ENCODE results near the gene ARHGAP28.
A peak's percentile ranks its signal among the peaks of the same experiment; 100 is the strongest.

ARHGAP28 gene

DNA sequence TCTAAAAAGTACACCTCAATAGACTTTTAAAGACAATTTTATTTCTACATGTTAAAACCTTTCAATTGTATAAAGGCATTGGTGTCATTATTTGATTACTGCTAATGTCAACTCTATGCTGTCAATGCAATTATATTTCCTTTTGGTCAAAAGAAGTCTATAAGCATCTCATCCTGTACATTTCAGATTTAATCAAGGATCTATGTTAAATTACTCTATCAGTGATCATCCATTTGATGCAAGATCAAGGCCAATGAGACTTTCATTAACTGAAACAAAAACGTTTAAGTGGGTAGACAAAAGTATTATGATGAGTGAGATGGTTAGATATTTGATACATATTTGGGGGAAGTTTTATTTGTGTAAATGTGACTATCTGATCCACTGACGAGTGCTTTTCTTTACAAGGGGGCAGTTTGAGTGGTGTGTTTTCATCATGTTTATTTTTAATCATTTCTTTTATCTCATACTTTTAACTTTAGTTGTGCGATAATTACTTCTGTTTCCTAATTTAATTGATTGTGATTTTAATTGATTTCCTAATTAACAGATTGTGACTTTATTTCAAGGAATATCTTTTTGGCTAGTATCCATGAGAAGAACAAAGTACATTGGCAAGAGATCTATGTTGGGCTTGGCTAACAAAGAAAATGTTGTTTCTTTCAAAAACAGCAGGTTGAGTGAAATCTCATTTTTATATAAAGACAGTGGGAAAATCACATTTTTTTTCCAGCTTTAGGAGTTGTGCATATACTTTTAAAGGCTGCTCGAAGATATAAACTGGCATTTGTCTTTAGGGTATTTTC, 1.1 kb downstream of the ARHGAP28 start:
- peaks cover 72% of the 10 kb centered on the region for H3K4me1 Mint-ChIP-seq
- H3K9me3 Mint-ChIP-seq: no peaks in the 10 kb centered on the region
- peak overlapping the region; percentile 15 for H3K27ac Mint-ChIP-seq

DNA sequence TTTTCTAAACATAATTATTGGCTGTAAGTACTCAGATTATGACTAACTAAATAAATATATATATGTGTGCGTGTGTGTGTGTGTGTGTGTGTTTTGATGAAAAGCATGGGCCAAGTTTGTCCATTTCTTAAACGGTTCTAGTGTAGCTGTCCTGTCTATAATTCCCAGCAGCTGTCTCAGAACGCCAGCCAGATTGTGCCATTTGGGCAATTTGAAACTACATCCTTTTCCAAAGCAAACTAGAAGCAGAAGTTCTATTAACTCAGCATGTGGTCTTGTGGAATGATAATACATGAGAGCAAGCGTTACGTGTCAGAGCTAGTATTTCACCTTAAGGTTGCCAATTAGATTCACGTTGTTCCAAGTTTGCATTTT, 1.7 kb downstream of the ARHGAP28 start:
- Mint-ChIP-seq H3K4me1 (peaks cover 72% of the 10 kb centered on the region), H3K4me3 (peak overlapping the region; percentile 93), H3K36me3 (ENCODE audit: low read depth) (peaks cover 15% of the 10 kb centered on the region), H3K27me3 (ENCODE audit: low read depth, poor library complexity) (peaks cover 6% of the 10 kb centered on the region), H3K27ac (peak overlapping the region; percentile 49), H3K9me3 (no peaks in the 10 kb centered on the region)
- TF ChIP-seq, protein P1, sequence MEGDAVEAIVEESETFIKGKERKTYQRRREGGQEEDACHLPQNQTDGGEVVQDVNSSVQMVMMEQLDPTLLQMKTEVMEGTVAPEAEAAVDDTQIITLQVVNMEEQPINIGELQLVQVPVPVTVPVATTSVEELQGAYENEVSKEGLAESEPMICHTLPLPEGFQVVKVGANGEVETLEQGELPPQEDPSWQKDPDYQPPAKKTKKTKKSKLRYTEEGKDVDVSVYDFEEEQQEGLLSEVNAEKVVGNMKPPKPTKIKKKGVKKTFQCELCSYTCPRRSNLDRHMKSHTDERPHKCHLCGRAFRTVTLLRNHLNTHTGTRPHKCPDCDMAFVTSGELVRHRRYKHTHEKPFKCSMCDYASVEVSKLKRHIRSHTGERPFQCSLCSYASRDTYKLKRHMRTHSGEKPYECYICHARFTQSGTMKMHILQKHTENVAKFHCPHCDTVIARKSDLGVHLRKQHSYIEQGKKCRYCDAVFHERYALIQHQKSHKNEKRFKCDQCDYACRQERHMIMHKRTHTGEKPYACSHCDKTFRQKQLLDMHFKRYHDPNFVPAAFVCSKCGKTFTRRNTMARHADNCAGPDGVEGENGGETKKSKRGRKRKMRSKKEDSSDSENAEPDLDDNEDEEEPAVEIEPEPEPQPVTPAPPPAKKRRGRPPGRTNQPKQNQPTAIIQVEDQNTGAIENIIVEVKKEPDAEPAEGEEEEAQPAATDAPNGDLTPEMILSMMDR (IDR thresholded peaks at IDR 0.05): no peak
- DNase-seq: no peak

More for the DNA sequence above, 1.1 kb downstream of the ARHGAP28 start:
- DNase-seq: no peak
- Mint-ChIP-seq H3K27me3 (ENCODE audit: low read depth, poor library complexity) (peaks cover 2% of the 10 kb centered on the region), H3K36me3 (ENCODE audit: low read depth) (peaks cover 10% of the 10 kb centered on the region), H3K4me3 (peak overlapping the region; percentile 93)
- TF ChIP-seq, protein P1 (IDR thresholded peaks at IDR 0.05): no peak

DNA sequence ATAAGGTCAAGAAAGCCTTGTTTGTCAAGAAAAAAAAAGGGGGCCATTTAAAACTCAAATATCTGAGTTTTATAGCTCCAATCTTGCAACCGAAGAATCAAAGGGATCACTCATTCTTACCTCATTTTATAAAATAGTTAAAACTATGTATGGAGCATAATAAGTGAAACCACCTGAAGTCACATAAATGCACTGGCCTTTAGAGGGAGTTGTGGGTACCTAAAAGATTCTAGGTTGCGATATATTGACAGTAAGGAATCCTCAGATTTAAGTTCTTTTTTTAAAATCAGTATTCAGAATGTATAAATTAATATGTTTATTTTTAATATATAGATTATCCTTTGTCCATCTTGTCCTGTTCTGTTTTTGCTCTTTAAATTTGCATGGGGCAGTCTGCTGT, 3.4 kb downstream of the ARHGAP28 start:
- Mint-ChIP-seq H3K9me3 (no peaks in the 10 kb centered on the region), H3K4me1 (peaks cover 66% of the 10 kb centered on the region), H3K4me3 (no peak overlapping the region), H3K27ac (no peak overlapping the region), H3K27me3 (ENCODE audit: low read depth, poor library complexity) (peaks cover 6% of the 10 kb centered on the region), H3K36me3 (ENCODE audit: low read depth) (peaks cover 15% of the 10 kb centered on the region)
- no peak for DNase-seq
- TF ChIP-seq, protein P1 (IDR thresholded peaks at IDR 0.05): no peak

DNA sequence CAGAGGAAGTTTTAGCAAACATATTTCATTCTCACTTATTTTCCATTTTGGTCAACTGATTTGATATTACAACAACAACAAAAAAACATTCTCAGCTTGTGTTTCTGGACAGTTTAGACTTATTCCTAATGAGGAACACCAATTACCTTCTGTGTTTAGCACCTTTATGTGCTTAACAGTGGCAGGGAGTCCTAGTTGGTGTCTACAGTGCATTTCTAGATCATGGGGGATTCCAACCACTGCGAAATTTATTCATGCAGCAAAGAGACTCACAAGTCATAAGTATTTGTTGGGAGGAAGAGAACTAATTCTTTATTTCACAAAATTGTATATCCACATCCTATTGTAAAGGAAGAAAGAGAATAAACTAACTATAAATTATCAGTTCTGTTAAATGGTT, 4.2 kb downstream of the ARHGAP28 start:
- no peaks in the 10 kb centered on the region for H3K9me3 Mint-ChIP-seq
- TF ChIP-seq, protein P1 (IDR thresholded peaks at IDR 0.05): no peak
- peaks cover 15% of the 10 kb centered on the region for H3K36me3 Mint-ChIP-seq (ENCODE audit: low read depth)
- peaks cover 64% of the 10 kb centered on the region for H3K4me1 Mint-ChIP-seq
- no peak for DNase-seq
- no peak overlapping the region for H3K27ac Mint-ChIP-seq
- H3K27me3 Mint-ChIP-seq (ENCODE audit: low read depth, poor library complexity): peaks cover 6% of the 10 kb centered on the region
- H3K4me3 Mint-ChIP-seq: no peak overlapping the region

DNA sequence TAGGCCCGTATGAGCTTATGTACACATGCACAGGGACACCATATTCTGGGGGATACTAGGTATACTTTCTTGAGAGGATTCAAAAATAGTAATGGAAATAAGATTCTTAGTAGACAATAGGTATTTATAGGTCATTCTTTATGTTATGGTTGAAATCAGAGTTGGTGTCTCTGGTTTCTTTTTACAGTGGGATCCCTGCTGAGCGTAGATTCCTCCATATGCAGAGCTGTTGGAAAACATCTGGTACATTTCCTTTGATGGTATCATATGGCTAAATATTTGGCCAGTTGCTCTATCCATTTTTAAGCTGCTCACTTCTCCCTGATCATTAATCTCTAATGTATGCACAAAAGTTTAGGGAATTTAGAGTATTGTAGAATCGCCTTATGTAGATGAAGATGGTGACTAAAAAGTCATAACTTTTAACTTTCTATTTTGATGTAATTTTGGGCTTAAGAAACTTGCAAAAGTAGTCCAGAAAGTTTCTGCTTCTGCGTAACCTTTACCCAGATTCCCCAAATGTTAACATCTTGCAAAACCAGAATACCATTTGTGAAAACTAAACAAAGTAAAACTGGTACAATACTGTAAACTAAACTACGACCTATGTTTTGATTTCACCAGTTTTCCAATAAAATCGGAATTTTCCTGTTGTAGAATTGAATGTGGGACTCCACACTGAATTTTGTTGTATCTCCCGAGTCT, 5.4 kb downstream of the ARHGAP28 start:
- peaks cover 15% of the 10 kb centered on the region for H3K36me3 Mint-ChIP-seq (ENCODE audit: low read depth)
- H3K4me3 Mint-ChIP-seq: no peak overlapping the region
- peaks cover 62% of the 10 kb centered on the region for H3K4me1 Mint-ChIP-seq
- no peaks in the 10 kb centered on the region for H3K9me3 Mint-ChIP-seq
- TF ChIP-seq, protein P1 (IDR thresholded peaks at IDR 0.05): no peak
- peaks cover 6% of the 10 kb centered on the region for H3K27me3 Mint-ChIP-seq (ENCODE audit: low read depth, poor library complexity)
- DNase-seq: no peak
- H3K27ac Mint-ChIP-seq: peak overlapping the region; percentile 10
